H1 (cell line): ENCODE results near the gene ZNF582. TPM values are rescaled to one million over a fixed set of nuclear protein-coding genes. Genes with fewer than 3 reads are reported as not detected.

Experiments used
- JUN ChIP-seq: IDR thresholded peaks from 2 replicates; pipeline ENCODE4 v1.6.1; 2011; ENCODE audit warnings: low read depth, mild to moderate bottlenecking, improper control_type of control experiment, low read length
- polyA plus RNA-seq, 7 experiments: library from polyadenylated mRNA; depleted of rRNA in 3 of 7; stranded (reverse) in 5 of 7; unstranded in 2 of 7; fragments of >200 nt in 5 of 7; fragments of 200-250 nt in 2 of 7; gene quantifications; 1 replicate in 5 of 7; 2 replicates in 1 of 7; 4 replicates in 1 of 7; pipeline versions ENCODE4 v1.2.1 to v1.2.3, GENCODE V29; 2011 to 2013; ENCODE audit warnings: missing spikeins in 2 of 7, mixed read lengths in 2 of 7
- total RNA-seq: library from RNA; stranded (reverse); fragmentation: NEBNext Ultra II Directional; extraction: Animal tissue kit (Norgen Biotek cat#: 25700); gene quantifications from 2 replicates; pipeline ENCODE4 v1.2.1, GENCODE V29; 2021
- TF ChIP-seq, protein P1 (sequence below): IDR thresholded peaks from 2 replicates; pipeline ENCODE4 v1.6.1; 2012; ENCODE audit warnings: inconsistent platforms

Gene ZNF582
- total and polyA plus RNA-seq, 2 of the 8 experiments (the other 6 are each of a cell fraction or from before 2014, with no cell fraction given): 3.8 to 5.8 TPM

DNA sequence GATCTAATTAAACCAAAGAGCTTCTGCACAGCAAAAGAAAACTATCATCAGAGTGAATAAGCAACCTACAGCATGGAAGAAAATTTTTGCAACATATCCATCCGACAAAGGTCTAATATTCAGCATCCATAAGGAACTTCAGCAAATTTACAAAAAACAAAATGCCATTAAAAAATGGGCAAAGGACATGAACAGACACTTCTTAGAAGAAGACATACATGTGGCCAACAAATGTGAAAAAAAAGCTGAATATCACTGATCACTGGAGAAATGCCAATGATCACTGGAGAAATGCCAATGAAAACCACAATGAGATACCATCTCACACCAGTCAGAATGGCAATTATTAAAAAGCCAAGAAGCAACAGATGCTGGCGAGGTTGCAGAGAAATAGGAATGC, 32.5 kb downstream of the ZNF582 start (continued):
- TF ChIP-seq, protein P1, sequence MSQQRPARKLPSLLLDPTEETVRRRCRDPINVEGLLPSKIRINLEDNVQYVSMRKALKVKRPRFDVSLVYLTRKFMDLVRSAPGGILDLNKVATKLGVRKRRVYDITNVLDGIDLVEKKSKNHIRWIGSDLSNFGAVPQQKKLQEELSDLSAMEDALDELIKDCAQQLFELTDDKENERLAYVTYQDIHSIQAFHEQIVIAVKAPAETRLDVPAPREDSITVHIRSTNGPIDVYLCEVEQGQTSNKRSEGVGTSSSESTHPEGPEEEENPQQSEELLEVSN: no peak
- no peak for TF ChIP-seq JUN
